ENCODE results near the gene TBX3. TPM values are rescaled to one million over a fixed set of nuclear protein-coding genes. Genes with fewer than 3 reads are reported as not detected.

Gene TBX3
- total and polyA plus RNA-seq, 5 donors: 7.6 to 19.0 (median 9.5) TPM

DNA sequence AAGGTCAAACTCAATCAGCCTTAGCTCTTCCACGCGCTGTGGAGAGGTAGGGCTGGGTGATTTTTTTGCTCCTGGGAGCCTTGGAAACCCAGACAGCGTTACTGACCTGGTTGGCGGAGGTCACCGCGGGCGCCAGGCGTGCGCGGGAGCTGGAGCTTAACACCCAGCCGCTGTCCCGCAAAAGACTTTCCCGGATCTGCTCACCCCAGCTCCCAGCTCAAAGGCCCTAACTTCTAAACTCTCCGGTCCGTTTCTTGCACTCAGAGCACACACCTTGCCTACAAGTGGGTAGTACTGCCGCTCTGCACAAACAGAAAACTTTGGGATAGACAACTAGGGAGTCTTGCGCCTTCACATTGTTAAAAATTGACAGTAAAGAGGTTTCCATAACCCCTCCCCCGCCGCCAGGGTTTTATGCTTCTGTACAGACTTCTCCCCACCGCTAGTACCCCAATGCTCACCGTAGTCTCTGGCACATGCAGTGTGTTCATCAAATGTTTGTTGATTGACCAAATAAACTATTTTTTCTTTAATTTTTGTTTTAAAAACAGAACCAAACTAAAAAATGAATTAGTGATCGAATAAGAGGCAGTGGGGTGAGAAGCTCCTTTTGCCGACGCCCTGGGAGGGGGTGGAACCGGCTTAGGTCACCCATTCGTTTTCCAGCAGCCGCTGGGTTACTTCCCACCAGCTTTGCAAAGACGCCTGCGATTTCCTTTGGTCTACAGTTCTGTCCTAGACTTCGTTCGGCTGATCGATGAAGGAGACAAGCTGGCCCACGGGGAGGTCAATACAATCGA is 12.7 kb upstream of the TBX3 start:
- 18% methylated on average over 34 of the region's 34 CpGs for WGBS
- no peak for ATAC-seq
- H3K27ac ChIP-seq (ENCODE audit: low read length): no peak overlapping the region
- H3K4me3 ChIP-seq (ENCODE audit: low read length): no peak overlapping the region
- intact Hi-C loops (cut with DNase I): no loop called here
- peaks cover 2% of the 10 kb centered on the region for H3K4me1 ChIP-seq (ENCODE audit: control insufficient read depth, insufficient read depth, low read length)
- H3K9me3 ChIP-seq (ENCODE audit: control insufficient read depth, low read length): no peaks in the 10 kb centered on the region
- H3K27me3 ChIP-seq (ENCODE audit: control insufficient read depth, insufficient read depth): peaks cover 4% of the 10 kb centered on the region
- no peak for DNase-seq

DNA sequence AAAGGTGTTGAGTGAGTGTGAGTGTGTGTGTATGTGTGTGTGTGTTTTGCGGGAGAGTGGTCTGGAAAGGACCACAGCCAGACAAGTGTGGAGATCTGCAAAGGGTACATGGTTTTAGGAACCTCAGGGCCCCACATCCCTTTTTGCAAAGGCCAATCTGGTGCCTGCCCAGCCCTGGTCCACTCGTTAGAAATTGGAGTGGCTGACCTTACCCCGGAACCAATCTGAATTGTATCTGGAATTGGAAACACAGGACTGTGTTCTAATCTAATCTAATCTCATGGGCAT is 11.3 kb upstream of the TBX3 start:
- H3K9me3 ChIP-seq (ENCODE audit: control insufficient read depth, low read length): no peaks in the 10 kb centered on the region
- no peak overlapping the region for H3K4me3 ChIP-seq (ENCODE audit: low read length)
- DNase-seq (no peak), ATAC-seq (no peak)
- 67% methylated on average over 3 of the region's 3 CpGs for WGBS
- peaks cover 4% of the 10 kb centered on the region for H3K27me3 ChIP-seq (ENCODE audit: control insufficient read depth, insufficient read depth)
- peaks cover 2% of the 10 kb centered on the region for H3K4me1 ChIP-seq (ENCODE audit: control insufficient read depth, insufficient read depth, low read length)
- intact Hi-C loops (cut with DNase I): no loop called here
- H3K27ac ChIP-seq (ENCODE audit: low read length): no peak overlapping the region

DNA sequence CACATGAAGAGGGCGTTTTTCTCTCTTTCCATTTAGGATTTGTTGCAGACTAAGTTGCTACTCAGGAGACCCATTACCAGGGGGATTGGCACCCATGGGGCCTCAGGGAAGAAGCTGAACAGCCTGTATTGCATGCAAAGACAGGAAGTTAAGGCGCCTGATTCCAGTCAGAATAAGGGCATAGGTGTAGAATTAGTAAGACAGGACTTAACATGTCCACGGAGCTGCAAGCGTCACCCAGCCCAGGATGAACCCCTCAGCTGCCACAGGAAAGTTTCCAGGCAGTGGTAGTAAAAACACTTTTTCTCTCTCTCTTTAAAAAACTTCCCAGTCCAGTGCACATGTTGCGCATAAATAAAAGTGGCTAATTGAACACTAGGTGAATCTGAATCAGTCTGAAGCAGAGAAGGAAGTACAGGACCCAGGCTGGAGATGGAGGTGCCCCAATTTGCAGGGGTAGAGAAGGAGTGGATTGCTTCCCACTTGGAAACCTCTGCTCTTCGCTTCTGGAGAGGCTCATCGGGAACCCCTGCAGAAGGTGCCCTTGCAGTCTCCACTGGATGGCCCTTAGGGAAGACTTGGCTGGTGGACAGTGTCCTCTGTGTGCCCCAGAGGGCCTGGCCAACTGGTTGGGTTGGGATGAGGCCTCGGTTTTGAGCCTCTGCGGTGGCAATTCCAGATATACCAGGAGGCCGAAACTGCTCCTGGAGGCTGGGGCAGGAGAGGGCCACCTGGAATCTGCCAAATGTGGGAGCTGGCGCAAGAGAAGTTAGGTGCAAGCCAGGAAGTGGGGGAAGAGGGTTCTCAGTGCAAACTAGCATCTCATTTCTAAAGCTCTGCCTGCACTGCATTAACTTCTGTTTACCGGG is 10.7 kb upstream of the TBX3 start:
- Histone ChIP-seq H3K9me3 (ENCODE audit: control insufficient read depth, low read length) (no peaks in the 10 kb centered on the region), H3K4me1 (ENCODE audit: control insufficient read depth, insufficient read depth, low read length) (peaks cover 2% of the 10 kb centered on the region), H3K27me3 (ENCODE audit: control insufficient read depth, insufficient read depth) (peaks cover 4% of the 10 kb centered on the region), H3K4me3 (ENCODE audit: low read length) (no peak overlapping the region), H3K27ac (ENCODE audit: low read length) (no peak overlapping the region)
- intact Hi-C loops (cut with DNase I): no loop called here
- ATAC-seq (no peak), DNase-seq (no peak)
- 64% methylated on average over 12 of the region's 12 CpGs for WGBS

DNA sequence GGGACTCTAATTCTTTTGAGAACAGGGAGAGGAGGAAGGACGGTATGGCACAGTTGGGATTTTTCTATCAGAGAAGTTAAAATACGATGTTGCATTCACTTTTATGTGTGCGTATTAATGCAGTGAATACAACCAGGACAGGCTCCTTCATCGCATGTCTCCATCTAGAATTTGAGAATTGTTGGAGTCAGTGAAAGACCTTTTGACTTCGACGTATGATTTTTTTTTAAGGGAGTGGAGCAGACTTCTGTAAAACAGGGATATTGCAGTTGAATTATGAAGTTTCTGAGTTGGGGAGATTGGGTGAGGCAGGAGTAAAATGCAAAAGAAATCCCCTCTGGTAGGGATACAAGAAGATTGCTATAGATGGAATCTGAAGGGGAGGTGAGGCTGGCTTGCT is 9.6 kb upstream of the TBX3 start:
- Histone ChIP-seq H3K4me1 (ENCODE audit: control insufficient read depth, insufficient read depth, low read length) (peaks cover 2% of the 10 kb centered on the region), H3K27me3 (ENCODE audit: control insufficient read depth, insufficient read depth) (peaks cover 4% of the 10 kb centered on the region), H3K27ac (ENCODE audit: low read length) (no peak overlapping the region), H3K9me3 (ENCODE audit: control insufficient read depth, low read length) (no peaks in the 10 kb centered on the region), H3K4me3 (ENCODE audit: low read length) (no peak overlapping the region)
- no peak for DNase-seq
- 45% methylated on average over 6 of the region's 6 CpGs for WGBS
- intact Hi-C loops (cut with DNase I): no loop called here
- ATAC-seq: no peak

DNA sequence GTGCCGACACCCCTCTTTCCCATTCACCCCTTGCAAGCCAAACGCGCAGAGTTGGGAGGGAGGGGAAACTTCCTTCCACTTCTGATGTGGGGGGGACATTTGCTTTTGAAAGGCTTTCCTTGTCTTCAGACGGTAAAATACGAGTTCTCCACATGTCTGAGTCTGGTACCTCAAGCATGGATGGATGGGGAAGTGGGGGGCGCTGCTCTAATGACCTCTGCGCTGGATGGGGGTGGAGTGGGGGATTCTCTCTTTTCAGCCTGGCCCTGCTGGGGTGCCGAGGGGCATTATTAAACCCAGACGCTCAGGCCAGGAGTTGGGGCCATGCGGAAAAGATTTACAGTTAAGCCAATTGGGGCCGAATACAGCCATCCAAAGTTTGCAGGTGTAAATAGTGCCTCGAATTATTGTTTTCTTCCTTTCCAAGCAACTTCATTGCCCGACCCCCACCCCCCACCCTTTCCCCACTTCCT is 9.1 kb upstream of the TBX3 start:
- Histone ChIP-seq H3K9me3 (ENCODE audit: control insufficient read depth, low read length) (no peaks in the 10 kb centered on the region), H3K4me3 (ENCODE audit: low read length) (peak overlapping the region; percentile 53), H3K27me3 (ENCODE audit: control insufficient read depth, insufficient read depth) (peaks cover 4% of the 10 kb centered on the region), H3K27ac (ENCODE audit: low read length) (no peak overlapping the region), H3K4me1 (ENCODE audit: control insufficient read depth, insufficient read depth, low read length) (peaks cover 2% of the 10 kb centered on the region)
- DNase-seq (no peak), ATAC-seq (no peak)
- 9% methylated on average over 13 of the region's 13 CpGs for WGBS
- intact Hi-C loops (cut with DNase I): no loop called here

DNA sequence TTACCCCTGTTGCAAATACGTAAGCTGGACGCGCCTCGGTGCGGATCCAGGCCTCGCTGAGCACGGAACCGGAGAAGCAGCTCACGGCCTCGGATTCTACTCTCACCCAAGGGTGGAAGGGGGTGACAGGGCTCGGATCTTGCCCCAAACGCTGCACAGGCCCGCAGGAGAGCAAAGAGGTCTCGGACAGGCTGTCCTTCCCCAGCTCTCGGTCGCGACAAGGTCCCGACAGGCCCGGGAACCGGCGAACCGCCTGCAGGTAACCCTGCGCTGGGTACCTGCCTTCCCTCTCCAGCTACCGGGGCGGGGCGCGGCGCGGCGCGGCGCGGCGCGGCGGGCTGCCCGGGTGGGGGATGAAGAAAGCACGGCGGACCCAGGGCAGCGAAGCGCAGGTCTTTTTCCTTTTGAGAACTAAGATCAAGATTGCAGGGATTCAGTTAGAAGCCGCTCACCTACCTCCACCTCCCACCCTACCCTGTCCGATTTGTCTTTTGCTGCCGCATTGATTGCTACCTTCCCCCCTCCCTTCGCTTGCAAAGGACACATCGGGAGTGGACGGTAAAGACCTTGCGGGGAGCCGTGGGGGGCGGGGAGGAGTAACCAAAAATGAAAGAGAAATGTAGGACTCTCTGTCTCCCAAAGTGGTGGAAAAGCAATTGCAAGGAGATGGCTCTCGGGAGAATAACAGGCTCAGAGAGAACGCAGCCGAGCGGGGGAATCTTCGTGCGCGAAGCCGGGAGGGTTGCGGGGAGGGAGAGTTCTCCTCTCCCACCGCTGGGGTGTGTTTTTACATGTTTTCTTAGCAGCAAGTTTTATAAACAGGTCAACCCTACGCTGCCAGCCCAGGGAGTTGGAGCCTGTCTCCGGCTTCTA is 8.4 kb upstream of the TBX3 start:
- no peak for ATAC-seq
- intact Hi-C loops (cut with DNase I): no loop called here

DNA sequence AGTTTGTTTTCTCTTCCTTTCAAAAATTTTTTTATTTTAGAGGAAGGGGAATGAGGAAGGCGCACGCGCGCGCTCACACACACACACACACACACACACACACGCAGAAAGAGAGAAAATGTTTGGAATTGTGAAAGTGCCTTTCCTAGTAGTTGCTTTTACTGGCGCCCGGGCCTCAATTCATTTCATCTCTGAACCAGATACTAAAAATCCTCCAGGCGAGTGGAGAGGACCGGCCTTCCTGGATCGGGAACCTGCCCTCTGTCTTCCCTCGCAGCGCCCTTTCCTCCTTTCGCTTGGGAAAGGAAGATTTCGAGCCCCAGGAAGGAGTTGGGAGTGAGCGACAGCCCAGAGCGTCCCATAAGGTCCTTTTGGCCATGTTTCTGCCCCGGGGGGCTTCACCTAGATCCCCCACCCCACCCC is 7.8 kb upstream of the TBX3 start:
- 66% methylated on average over 18 of the region's 18 CpGs for WGBS
- Histone ChIP-seq H3K27ac (ENCODE audit: low read length) (no peak overlapping the region), H3K27me3 (ENCODE audit: control insufficient read depth, insufficient read depth) (peaks cover 4% of the 10 kb centered on the region), H3K9me3 (ENCODE audit: control insufficient read depth, low read length) (no peaks in the 10 kb centered on the region), H3K4me1 (ENCODE audit: control insufficient read depth, insufficient read depth, low read length) (peaks cover 2% of the 10 kb centered on the region), H3K4me3 (ENCODE audit: low read length) (no peak overlapping the region)
- ATAC-seq (no peak), DNase-seq (no peak)
- intact Hi-C loops (cut with DNase I): no loop called here

More for the DNA sequence above, 8.4 kb upstream of the TBX3 start:
- Histone ChIP-seq H3K27me3 (ENCODE audit: control insufficient read depth, insufficient read depth) (peaks cover 4% of the 10 kb centered on the region), H3K4me3 (ENCODE audit: low read length) (peak overlapping the region; percentile 53), H3K27ac (ENCODE audit: low read length) (no peak overlapping the region), H3K9me3 (ENCODE audit: control insufficient read depth, low read length) (no peaks in the 10 kb centered on the region), H3K4me1 (ENCODE audit: control insufficient read depth, insufficient read depth, low read length) (peaks cover 2% of the 10 kb centered on the region)
- no peak for DNase-seq
- WGBS: 13% methylated on average over 62 of the region's 62 CpGs

DNA sequence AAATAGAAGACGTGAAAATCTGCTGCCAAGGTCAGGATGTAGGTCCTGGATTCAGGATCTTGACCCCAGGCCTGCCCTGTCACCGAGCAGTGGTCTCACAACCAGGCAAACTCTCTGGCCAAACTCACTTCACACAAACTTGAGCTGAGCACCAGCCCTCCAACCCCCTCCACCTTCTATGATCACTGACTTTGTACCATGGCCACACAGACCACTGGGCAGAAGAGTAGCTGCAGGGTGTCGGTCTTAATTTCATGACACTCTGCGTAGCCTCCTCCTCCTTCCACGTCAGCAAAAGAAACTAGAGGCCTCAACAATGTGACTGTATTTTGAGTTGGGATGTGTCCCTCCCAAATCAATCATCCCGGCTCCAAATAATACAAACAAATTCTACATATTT is 7.2 kb upstream of the TBX3 start:
- WGBS: 80% methylated on average over 6 of the region's 6 CpGs
- intact Hi-C loops (cut with DNase I): no loop called here
- peaks cover 4% of the 10 kb centered on the region for H3K27me3 ChIP-seq (ENCODE audit: control insufficient read depth, insufficient read depth)
- peaks cover 2% of the 10 kb centered on the region for H3K4me1 ChIP-seq (ENCODE audit: control insufficient read depth, insufficient read depth, low read length)
- no peak for DNase-seq
- no peak for ATAC-seq
- no peak overlapping the region for H3K4me3 ChIP-seq (ENCODE audit: low read length)
- no peak overlapping the region for H3K27ac ChIP-seq (ENCODE audit: low read length)
- no peaks in the 10 kb centered on the region for H3K9me3 ChIP-seq (ENCODE audit: control insufficient read depth, low read length)

DNA sequence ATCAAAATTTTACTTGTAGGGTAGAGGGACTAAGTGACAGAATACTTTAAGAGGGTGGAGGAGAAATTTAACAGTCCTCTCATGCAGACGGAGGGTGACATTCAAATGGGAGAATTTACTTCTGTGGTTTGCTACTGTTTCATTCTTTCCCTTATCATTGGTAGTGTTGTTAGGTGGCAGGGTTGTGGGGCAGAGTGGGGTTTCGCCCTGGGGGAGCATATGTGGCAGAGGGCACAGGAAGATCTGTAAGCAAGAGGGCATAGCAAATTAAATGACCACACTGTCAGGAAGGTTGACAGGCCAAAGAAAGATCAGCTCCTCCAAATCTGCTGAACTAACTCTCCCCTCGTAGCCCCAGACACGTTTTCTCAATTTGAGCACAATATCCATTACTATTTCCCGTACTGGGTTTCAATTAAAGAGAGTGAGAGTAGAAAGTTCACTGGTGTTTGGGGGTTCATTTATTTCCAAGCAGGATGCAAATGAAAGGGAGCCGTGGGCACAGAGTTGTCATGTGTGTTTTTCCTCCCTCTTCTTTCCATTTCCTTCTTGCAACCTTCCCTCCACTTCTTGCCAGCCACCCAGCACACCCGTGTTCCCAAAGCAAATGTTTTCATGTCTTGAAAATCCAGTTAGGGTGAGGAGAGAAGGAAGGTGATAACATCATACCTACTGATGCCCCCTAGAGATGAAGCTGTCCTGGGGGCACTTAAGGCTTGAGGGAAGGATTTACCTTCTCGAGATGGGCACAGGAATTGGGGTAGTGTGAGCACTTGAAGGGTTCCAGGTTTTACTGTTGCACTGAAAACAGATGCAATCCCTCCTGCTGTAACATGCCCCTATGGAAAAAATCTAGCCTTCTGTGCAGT is 6.5 kb upstream of the TBX3 start:
- DNase-seq: no peak
- no peak overlapping the region for H3K27ac ChIP-seq (ENCODE audit: low read length)
- ATAC-seq: no peak
- 78% methylated on average over 8 of the region's 8 CpGs for WGBS
- peaks cover 3% of the 10 kb centered on the region for H3K27me3 ChIP-seq (ENCODE audit: control insufficient read depth, insufficient read depth)
- H3K4me3 ChIP-seq (ENCODE audit: low read length): no peak overlapping the region
- peaks cover 2% of the 10 kb centered on the region for H3K4me1 ChIP-seq (ENCODE audit: control insufficient read depth, insufficient read depth, low read length)
- no peaks in the 10 kb centered on the region for H3K9me3 ChIP-seq (ENCODE audit: control insufficient read depth, low read length)
- intact Hi-C loops (cut with DNase I): no loop called here

All from right cardiac atrium (tissue), 5 donors.